BJ (cell line): ENCODE results near the gene NAA80. TPM values are rescaled to one million over a fixed set of nuclear protein-coding genes. Genes with fewer than 3 reads are reported as not detected.

Experiments
- CTCF ChIA-PET: fragments of 350-600 bp; formaldehyde crosslinking; extraction: SDS; loops from one replicate; lab custom pipeline; 2021; ENCODE audit warnings: antibody characterized with exemption, inconsistent platforms; lab: Yijun Ruan, JAX
- POLR2A ChIA-PET: fragments of 300-600 bp; sonication (Branson Sonifier 250); formaldehyde crosslinking; extraction: SDS; loops from one replicate; lab custom pipeline; 2021; ENCODE audit warnings: antibody characterized with exemption; lab: Charles Lee
- DNase-seq: peaks from one replicate; pipeline ENCODE4 v3.0.0-alpha.2; 2011; ENCODE audit warnings: low read depth
- H3K27me3 ChIP-seq: 2 replicates; pipeline ENCODE4 v1.6.0; 2011; ENCODE audit warnings: low read length; ENCODE audit not compliant: control insufficient read depth, insufficient read depth
- H3K36me3 ChIP-seq: 2 replicates; pipeline ENCODE4 v1.5.1; 2011; ENCODE audit warnings: low read length; ENCODE audit not compliant: control insufficient read depth, insufficient read depth
- H3K4me3 ChIP-seq: 2 replicates; pipeline ENCODE4 v1.5.1; 2011; ENCODE audit warnings: low read depth, mild to moderate bottlenecking, control low read depth, low read length
- polyA plus RNA-seq: library from polyadenylated mRNA; depleted of rRNA; stranded (reverse); fragments of >200 nt; gene quantifications from 2 replicates; pipeline ENCODE4 v1.2.3, GENCODE V29; 2011
- TF ChIP-seq, protein P1 (sequence below): IDR thresholded peaks from 2 replicates; pipeline ENCODE4 v1.5.1; 2011; ENCODE audit warnings: low read depth, mild to moderate bottlenecking, control low read depth, inconsistent platforms, low read length, moderate library complexity; ENCODE audit not compliant: insufficient read depth

The NAA80 gene
- polyA plus RNA-seq, 1 experiment: 5.8 TPM

DNA sequence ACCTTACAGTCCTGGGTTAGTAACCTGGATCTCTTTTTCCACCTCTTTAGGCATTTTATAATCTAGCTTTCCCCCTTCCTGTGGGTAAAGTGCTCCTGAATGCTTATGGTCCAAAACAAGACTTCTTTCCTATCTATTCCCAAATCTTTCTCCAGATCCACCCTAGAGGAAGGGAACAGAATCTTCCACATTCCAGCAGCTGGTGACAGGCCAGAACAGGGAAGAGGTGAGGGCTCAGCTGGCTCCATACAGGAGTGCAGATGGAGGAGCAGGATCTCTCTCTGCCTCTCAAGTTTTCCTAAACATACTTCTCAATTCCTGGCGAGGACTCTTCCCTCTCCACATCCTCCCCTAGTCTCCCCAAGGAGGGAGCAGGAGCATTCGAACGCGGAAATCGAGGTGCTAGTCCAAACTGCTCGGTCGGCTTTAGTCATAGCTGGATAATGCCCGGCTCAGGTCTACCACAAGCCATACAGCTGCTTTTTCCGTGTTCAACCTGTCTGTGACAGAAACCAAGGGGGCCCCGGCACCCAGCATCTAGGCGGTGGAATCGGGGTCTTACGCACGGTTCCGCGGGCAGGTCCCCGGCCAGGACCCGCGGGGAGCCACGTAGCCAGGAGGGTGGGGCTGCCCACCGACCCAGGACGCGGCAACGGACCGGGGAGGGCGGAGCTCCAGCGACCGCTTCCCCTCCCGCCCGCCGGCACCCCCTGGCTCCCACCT lies 37.4 kb upstream of the NAA80 start:
- TF ChIP-seq, protein P1, sequence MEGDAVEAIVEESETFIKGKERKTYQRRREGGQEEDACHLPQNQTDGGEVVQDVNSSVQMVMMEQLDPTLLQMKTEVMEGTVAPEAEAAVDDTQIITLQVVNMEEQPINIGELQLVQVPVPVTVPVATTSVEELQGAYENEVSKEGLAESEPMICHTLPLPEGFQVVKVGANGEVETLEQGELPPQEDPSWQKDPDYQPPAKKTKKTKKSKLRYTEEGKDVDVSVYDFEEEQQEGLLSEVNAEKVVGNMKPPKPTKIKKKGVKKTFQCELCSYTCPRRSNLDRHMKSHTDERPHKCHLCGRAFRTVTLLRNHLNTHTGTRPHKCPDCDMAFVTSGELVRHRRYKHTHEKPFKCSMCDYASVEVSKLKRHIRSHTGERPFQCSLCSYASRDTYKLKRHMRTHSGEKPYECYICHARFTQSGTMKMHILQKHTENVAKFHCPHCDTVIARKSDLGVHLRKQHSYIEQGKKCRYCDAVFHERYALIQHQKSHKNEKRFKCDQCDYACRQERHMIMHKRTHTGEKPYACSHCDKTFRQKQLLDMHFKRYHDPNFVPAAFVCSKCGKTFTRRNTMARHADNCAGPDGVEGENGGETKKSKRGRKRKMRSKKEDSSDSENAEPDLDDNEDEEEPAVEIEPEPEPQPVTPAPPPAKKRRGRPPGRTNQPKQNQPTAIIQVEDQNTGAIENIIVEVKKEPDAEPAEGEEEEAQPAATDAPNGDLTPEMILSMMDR: no peak
- POLR2A ChIA-PET: interaction anchor here (0.5 to 1.2 kb wide), 6 partner anchors 9 to 263 kb away, joined by 3 to 11 read pairs (median 5); partner anchors contain the start of genes CYB561D2, GNAI2, HYAL3 and NAA80

DNA sequence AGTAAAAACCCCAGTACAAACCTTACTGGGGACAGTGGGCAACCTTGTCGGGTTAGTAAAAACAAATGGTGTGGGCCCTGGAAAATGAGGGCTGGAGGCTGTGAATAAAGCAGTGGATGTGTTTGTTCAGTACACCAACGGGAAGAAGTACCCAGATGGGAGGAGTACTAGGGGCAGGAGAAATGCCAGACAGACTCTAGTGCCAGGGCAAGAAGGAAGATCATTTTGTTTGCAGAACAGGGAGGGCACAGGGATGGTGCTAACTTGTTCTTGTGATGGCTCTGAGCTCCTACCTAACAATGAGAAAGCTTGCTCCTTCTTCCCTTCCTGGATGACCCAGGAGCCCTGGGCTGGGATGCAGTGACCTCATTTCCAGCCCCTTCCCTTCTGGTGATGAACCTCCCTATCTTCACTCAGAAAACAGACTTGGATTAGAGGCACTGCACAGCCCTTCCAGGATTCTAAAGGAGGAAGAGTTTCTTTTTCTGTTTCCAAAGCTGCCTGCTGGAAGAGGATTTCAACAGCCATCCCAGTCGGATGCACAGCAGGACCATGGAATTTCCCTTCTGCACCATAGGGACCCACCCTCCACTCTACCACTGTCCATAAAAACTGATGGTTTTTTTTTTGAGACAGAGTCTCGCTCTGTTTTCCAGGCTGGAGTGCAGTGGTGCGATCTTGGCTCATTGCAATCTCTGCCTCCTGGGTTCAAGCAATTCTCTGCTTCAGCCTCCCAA lies 35.3 kb upstream of the NAA80 start:
- Histone ChIP-seq H3K27me3 (no peaks in the 10 kb centered on the region), H3K4me3 (no peak overlapping the region), H3K36me3 (peaks cover 23% of the 10 kb centered on the region)
- CTCF ChIA-PET: interaction anchor here (1.5 to 7.2 kb wide), 3 partner anchors 10 to 88 kb away, joined by 5 to 32 read pairs (median 6); no protein-coding TSS in a partner anchor
- DNase-seq: no peak
- POLR2A ChIA-PET: no interaction called here
- TF ChIP-seq, protein P1: no peak

More for the DNA sequence above, 37.4 kb upstream of the NAA80 start:
- DNase-seq: no peak
- peaks cover 8% of the 10 kb centered on the region for H3K36me3 ChIP-seq
- CTCF ChIA-PET: interaction anchor here (1.0 to 7.2 kb wide), 16 partner anchors 9 to 232 kb away, joined by 3 to 32 read pairs (median 4); partner anchors contain the start of genes CYB561D2, HEMK1, HYAL2 and HYAL3
- H3K27me3 ChIP-seq: no peaks in the 10 kb centered on the region
- H3K4me3 ChIP-seq: peak overlapping the region; percentile 89

DNA sequence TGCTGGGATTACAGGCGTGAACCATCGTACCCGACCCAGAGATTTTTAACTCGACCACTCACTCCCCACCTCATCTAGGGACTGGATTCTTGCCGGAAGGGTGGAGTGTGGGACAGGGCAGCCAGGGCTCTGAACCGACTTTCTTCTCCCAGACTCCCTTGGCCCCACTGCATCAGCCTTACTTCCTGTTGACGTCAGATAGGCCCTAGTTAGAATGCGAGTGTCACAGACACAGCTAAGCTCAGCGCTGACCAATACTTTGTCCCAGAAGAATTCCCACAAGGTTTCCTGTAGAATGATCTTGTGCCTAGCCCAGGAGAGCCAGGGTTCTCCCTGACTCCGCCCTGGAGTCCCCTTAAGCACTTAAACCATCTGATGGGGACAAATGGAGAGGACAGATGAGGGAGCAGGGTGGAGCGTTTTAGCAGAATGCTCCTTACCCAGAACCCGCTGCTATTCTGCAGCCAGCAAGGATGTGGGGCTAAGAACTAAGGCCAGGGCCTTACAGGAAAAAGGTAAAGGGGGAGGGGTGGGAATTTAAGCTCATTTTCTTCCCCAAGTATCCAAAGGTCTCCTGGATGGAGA lies 34.6 kb upstream of the NAA80 start:
- TF ChIP-seq, protein P1: no peak
- H3K27me3 ChIP-seq: no peaks in the 10 kb centered on the region
- ChIA-PET CTCF (interaction anchor here (0.6 to 7.2 kb wide), 3 partner anchors 9 to 228 kb away, joined by 3 to 32 read pairs (median 3); no protein-coding TSS in a partner anchor), POLR2A (interaction anchor here (0.7 kb wide), 1 partner anchor 19 kb away, joined by 5 read pairs; no protein-coding TSS in a partner anchor)
- no peak overlapping the region for H3K4me3 ChIP-seq
- H3K36me3 ChIP-seq: peaks cover 25% of the 10 kb centered on the region
- DNase-seq: no peak

DNA sequence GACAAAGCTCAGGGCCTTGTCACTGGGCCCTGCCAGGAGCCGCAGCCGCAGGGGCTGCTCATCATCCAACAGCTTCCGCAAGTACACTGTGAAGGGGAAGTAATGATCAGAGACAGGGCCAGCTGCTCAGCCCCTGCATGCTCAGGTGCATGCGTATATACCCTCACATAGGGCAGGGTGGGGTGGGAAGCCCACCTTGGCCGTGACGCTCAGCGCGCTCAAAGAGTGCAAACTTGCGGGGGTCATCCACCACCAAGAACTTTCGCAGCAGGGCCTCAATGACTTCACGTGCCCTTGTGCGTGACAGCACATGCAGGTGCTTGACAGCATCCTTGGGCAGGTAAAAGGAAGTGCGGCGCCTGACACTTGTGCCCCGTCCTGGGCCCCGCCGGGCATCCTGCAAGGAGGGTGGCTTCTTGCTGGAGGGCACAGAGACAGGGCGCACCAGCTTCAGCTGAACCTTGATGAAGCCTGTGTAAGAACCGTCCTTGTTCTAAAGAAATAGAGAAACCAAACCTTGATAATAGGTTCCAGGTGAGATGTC lies 32.2 kb upstream of the NAA80 start:
- no peak overlapping the region for H3K4me3 ChIP-seq
- peaks cover 25% of the 10 kb centered on the region for H3K36me3 ChIP-seq
- H3K27me3 ChIP-seq: no peaks in the 10 kb centered on the region
- ChIA-PET CTCF (interaction anchor here (0.5 kb wide), 1 partner anchor 650 kb away, joined by 3 read pairs; no protein-coding TSS in a partner anchor), POLR2A (no interaction called here)
- TF ChIP-seq, protein P1: no peak
- DNase-seq: no peak
